GM18868 (cell line): Measurements from ENCODE around the gene PRSS33.

Experiments
- ATAC-seq: cut with Tn5 transposase; IDR thresholded peaks from one replicate; pipeline ENCODE4 v1.9.1; 2021; ENCODE audit warnings: mild to moderate bottlenecking, moderate library complexity; ENCODE audit not compliant: unreplicated experiment

The PRSS33 gene

DNA sequence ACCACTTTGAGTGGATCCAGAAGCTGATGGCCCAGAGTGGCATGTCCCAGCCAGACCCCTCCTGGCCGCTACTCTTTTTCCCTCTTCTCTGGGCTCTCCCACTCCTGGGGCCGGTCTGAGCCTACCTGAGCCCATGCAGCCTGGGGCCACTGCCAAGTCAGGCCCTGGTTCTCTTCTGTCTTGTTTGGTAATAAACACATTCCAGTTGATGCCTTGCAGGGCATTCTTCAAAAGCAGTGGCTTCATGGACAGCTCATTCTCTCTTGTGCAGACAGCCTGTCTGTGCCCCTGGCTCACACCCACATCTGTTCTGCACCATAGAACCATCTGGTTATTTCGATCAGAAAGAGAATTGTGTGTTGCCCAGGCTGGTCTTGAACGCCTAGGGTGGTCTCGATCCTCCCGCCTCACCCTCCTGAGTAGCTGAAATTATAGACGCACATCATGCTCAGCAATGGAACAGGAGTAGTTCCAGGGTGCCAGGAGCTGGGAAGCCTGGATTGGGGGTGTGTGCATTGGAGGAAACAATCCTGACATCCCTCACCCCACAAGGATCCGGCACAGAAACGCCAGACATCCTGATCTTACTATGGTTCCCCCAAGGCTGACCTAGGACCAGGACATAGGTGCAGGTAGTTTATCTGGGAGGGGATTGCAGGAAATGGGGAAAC is 34.3 kb upstream of the PRSS33 start:
- ATAC-seq = no peak

DNA sequence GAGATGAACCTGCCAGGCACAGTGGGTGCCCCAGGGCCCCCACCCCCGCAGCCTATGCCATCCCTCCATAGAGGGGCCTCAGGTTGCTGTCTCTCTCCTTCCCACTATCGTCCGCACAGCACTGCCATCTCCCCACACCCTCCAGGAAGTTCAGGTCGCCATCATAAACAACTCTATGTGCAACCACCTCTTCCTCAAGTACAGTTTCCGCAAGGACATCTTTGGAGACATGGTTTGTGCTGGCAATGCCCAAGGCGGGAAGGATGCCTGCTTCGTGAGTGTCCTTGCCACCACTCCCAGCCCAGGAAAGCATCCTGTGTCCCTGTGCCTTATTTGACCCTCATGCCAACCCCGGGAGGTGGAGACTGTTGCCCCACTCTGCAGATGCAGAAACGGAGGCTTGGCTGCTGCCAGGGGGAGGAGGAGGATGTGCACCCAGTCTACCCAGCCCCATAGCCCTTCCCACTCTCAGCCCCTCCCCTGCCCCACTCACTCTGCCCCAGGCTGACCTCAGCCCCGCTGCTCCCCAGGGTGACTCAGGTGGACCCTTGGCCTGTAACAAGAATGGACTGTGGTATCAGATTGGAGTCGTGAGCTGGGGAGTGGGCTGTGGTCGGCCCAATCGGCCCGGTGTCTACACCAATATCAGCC is 33.6 kb upstream of the PRSS33 start:
- ATAC-seq = no peak

- no peak for ATAC-seq
These were observed 32.8 kb upstream of the PRSS33 start for GRCh38 chr16:2819939-2820835.

DNA sequence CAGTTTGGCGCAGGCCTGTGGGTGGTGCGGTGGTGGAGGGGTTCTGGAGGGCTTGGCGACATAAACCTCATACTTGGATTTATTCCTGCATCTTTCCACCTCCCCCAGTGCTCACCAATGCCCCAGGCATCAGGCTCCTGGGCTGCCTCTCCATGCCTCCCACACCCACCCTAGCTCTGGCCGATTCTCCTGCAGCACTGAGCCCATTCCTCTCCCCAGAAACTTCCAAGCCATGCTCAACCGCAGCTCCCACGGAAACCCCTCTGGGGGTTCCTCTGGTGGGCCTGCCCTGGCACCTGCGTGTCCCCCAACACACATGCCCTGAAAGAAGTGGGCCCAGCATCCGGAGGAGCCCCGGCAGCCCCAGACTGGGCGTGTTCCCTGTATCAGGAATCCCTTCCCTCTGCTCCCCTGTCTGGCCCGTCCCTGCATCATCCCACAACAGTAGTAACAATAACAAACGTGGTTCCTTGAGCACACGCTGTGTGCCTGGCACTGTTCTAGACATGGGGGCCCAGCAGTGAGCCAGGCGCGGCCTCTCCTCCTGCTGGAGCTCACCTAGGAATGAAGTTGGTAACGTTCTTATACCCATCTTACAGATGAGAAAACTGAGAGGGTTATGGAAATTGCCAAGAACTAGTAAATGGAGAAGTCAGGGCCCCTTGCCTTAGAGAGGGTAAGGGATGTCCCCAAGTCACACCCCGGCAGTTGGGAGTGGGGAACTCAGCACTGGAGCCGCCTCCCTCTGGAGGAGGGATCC is 32.0 kb upstream of the PRSS33 start:
- no peak for ATAC-seq

GRCh38 chr16:2818272-2818876 is 31.0 kb upstream of the PRSS33 start:
- no peak for ATAC-seq

- ATAC-seq = no peak
These were observed 30.2 kb upstream of the PRSS33 start for GRCh38 chr16:2817340-2818271.

DNA sequence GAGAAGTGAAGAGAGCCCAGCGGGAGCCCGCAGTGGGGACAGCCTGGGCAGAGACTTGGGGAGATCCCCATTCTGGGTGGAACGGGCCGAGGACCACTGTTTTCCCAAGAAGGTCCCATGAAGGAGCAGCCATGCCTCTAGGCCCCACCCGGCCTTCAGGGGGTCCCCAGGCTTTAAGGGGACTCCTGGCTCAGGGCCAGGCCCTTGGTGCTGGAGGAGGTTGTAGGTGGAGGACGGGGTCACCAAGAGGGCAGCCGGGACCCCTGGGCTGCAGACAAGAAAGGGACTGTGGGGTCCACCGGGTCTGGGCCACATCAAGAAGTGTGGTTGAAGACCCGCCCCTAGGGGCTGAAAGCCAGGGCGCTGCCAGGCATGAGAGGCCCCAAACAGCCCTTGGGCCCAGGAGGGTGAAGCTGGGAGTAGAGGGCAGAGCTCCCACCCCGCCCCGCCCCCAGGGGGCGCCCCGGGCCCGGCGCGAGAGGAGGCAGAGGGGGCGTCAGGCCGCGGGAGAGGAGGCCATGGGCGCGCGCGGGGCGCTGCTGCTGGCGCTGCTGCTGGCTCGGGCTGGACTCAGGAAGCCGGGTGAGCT is 29.5 kb upstream of the PRSS33 start, which contains the start of gene PRSS21:
Gene PRSS21 (plus strand): TSS at position 487 of the 589 bp plus-strand sequence. CDS start 32 bp downstream, at position 519.
- no peak for ATAC-seq

- no peak for ATAC-seq
These were observed 28.0 kb upstream of the PRSS33 start for GRCh38 chr16:2815299-2815771.

- no peak for ATAC-seq
These were observed 27.4 kb upstream of the PRSS33 start for GRCh38 chr16:2814551-2815298.

DNA sequence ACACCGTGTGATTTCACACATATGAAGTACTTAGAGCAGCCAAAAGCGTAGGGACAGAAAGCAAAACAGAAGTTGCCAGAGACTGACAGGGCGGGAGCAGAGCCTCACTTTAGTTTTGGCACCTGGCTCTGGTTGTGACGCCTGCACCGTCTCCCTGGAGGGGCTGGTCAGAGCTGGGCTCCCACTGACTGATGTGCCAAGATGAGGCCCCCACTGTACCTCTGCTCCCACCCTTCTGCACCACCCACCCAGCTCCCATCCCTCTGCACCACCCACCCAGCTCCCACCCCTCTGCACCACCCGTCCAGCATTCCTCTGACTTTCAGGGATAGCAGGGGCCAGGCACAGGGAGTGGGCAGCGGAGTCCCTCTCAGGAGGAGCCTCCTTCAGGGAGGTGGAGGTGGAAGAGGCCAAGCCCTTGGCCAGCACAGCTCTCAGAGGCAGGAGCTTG is 26.4 kb upstream of the PRSS33 start:
- no peak for ATAC-seq

DNA sequence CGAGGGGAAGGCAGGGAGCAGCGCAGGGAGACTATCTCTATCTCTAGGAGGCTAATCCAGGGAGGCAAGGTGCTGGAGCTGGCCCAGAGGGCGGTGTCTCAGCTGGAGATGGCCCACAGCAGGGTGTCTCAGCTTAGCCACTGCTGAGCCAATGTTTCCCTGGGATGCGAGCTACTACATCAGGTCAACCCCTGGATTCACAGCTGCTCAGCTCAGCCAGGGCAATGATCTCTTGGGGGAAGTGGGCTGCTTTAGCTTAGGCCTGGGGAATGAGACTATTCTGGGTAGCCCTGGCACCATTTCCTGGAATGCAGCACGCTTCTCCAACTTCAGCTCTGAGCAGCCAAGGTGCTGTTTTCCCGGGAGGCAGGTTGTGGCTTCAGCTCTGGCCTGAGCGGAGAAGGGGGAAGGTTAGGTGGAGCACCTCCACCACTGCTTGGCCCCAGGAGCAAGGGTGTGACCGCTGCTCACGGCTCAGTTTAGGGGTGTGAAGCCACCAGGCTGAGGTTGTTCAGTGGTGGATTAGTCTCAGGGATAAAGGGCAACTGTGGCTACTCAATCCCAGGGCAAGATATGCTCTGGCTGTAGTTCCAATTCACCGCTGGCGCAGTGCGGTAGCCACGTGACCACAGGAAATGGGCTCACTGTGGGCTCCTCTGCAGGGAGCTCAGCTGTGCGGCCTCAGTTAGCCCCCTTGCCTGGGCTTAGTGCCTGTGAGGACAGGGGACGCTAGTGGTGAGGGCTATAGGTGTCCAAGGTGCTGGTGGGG is 24.5 kb upstream of the PRSS33 start:
- no peak for ATAC-seq

DNA sequence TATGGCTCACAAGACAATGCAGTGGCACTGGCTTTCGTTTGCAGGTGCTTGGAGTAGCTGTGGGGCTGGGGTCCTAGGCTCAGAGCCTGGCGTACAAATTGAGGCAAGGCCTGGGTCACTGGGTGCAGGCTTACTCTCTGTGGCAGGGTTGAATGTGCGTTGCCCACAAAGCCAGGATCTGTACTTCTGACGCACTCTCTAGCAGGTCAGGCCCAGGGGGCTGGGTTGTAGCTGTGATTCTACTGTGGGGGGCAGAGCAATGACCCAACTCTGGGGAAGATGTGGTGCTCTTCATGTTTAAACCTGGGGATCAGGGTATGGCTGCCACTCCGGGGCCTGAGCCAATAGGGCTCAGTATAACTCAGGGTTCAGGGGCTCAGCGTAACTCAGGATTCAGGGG is 23.3 kb upstream of the PRSS33 start:
- no peak for ATAC-seq

- no peak for ATAC-seq
These were observed 21.9 kb upstream of the PRSS33 start for GRCh38 chr16:2809149-2809760.

- ATAC-seq = no peak
These were observed 20.8 kb upstream of the PRSS33 start for GRCh38 chr16:2808181-2808580.

GRCh38 chr16:2806286-2806685 is 18.9 kb upstream of the PRSS33 start:
- ATAC-seq = no peak

DNA sequence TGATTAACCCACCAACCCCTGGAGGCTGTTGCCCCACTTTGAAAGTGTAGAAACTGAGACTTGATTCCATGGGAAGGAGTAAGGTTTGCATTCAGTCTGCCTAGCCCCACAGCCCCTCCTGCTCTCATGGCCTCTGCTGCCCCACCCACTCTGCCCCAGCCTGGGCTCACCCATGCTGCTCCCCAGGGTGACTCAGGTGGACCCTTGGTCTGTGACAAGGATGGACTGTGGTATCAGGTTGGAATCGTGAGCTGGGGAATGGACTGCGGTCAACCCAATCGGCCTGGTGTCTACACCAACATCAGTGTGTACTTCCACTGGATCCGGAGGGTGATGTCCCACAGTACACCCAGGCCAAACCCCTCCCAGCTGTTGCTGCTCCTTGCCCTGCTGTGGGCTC is 17.4 kb upstream of the PRSS33 start:
- no peak for ATAC-seq
